Natural killer cell (primary cell): Measurements from ENCODE around the gene CEP128. TPM values are rescaled to one million over a fixed set of nuclear protein-coding genes. Genes with fewer than 3 reads are reported as not detected.

ENCODE experiments used
- ATAC-seq, 3 donors: fragments of 150-1000 bp in 2 of 3; fragments of 200-7000 bp in 1 of 3; cut with Tn5 transposase; 1 replicate in 1 of 3; 2 replicates in 2 of 3; pipeline ENCODE4 v1.10.0; 2021; ENCODE audit warnings: mild to moderate bottlenecking in 2 of 3, moderate library complexity in 2 of 3
- DNase-seq, 2 donors: peaks; one replicate each; pipeline versions ENCODE4 v3.0.0 to v3.0.0-alpha.2; 2013 to 2021; ENCODE audit warnings: mixed read lengths in 1 of 2
- H3K27ac ChIP-seq: one replicate; pipeline ENCODE4 v1.5.1; 2013; ENCODE audit warnings: mild to moderate bottlenecking, low read length
- H3K27me3 ChIP-seq: one replicate; pipeline ENCODE4 v1.6.1; 2013; ENCODE audit warnings: low read length; ENCODE audit not compliant: control insufficient read depth, insufficient read depth
- H3K36me3 ChIP-seq: one replicate; pipeline ENCODE4 v1.6.1; 2013; ENCODE audit warnings: low read length; ENCODE audit not compliant: control insufficient read depth, insufficient read depth
- H3K4me1 ChIP-seq: one replicate; pipeline ENCODE4 v1.6.1; 2013; ENCODE audit warnings: low read length; ENCODE audit not compliant: control insufficient read depth, insufficient read depth
- H3K4me3 ChIP-seq: one replicate; pipeline ENCODE4 v1.5.1; 2013; ENCODE audit warnings: low read length
- H3K9me3 ChIP-seq: one replicate; pipeline ENCODE4 v1.6.1; 2013; ENCODE audit warnings: low read length; ENCODE audit not compliant: control insufficient read depth, insufficient read depth
- H3K27ac Mint-ChIP-seq, 2 donors: one replicate each; pipeline ENCODE4 v1.8.0; 2022; ENCODE audit warnings: mild to moderate bottlenecking in 2 of 2, mixed read lengths in 2 of 2, moderate library complexity in 1 of 2
- H3K27me3 Mint-ChIP-seq, 2 donors: one replicate each; pipeline ENCODE4 v1.8.0; 2022; ENCODE audit warnings: low read depth in 2 of 2, mixed read lengths in 2 of 2
- H3K36me3 Mint-ChIP-seq: one replicate; pipeline ENCODE4 v1.8.0; 2022; ENCODE audit warnings: mixed read lengths
- H3K4me1 Mint-ChIP-seq, 2 donors: one replicate each; pipeline ENCODE4 v1.8.0; 2022; ENCODE audit warnings: mixed read lengths in 2 of 2
- H3K4me3 Mint-ChIP-seq: one replicate; pipeline ENCODE4 v1.8.0; 2022; ENCODE audit warnings: mild to moderate bottlenecking, moderate library complexity, mixed read lengths
- H3K9me3 Mint-ChIP-seq, 2 donors: one replicate each; pipeline ENCODE4 v1.8.0; 2022; ENCODE audit warnings: mixed read lengths in 2 of 2
- WGBS: methylation state at CpG from one replicate; pipeline ENCODE4 v1.1.7; 2013; ENCODE audit warnings: missing lambda C conversion rate; ENCODE audit not compliant: insufficient coverage; 5-methylcytosine and 5-hydroxymethylcytosine counted together
- intact Hi-C: fragments of 100-400 bp; cut with micrococcal nuclease; formaldehyde crosslinking; loops from one replicate; pipeline ENCODE4 v1.14.2; 2022
- total RNA-seq, 4 donors: library from RNA; stranded (reverse); fragments of 120-200 nt in 1 of 4; gene quantifications; one replicate each; pipeline versions ENCODE4 v1.2.3 to v1.2.4, GENCODE V29; 2013 to 2022
- TF ChIP-seq, protein P1 (sequence below): fragments of 200-600 bp; IDR thresholded peaks from one replicate; pipeline ENCODE4 v1.8.0; 2022; ENCODE audit warnings: antibody characterized with exemption

The CEP128 gene
- total RNA-seq, 3 donors from 2014 or later (not counting 1 experiment from before 2014, with no cell fraction given) = 14.4 to 16.7 (median 15.6) TPM

DNA sequence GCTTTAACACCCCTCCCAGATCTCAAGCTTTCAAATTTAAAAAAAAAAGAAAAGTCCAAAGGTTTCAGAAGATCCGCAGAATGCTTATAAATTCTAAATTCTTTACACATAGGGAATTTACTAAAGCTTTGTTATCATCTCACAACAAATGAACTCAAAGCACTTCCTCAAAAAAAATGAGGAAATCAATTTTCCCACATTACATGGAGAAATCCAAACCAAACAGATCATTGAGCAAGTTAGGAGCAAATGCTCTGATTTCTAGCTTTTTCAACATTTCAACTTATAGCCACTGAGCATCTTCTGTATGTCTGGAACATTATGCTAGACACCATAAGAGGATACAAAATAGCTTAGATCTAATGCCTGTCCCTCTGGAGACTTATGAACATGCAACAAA lies 161.0 kb downstream of the CEP128 start:
- Mint-ChIP-seq H3K4me1 (no peaks in the 10 kb centered on the region), H3K9me3 (no peaks in the 10 kb centered on the region), H3K27ac (no peak overlapping the region), H3K27me3 (no peaks in the 10 kb centered on the region), H3K36me3 (no peaks in the 10 kb centered on the region), H3K4me3 (no peak overlapping the region)
- no peaks in the 10 kb centered on the region for H3K4me1 ChIP-seq
- TF ChIP-seq, protein P1, sequence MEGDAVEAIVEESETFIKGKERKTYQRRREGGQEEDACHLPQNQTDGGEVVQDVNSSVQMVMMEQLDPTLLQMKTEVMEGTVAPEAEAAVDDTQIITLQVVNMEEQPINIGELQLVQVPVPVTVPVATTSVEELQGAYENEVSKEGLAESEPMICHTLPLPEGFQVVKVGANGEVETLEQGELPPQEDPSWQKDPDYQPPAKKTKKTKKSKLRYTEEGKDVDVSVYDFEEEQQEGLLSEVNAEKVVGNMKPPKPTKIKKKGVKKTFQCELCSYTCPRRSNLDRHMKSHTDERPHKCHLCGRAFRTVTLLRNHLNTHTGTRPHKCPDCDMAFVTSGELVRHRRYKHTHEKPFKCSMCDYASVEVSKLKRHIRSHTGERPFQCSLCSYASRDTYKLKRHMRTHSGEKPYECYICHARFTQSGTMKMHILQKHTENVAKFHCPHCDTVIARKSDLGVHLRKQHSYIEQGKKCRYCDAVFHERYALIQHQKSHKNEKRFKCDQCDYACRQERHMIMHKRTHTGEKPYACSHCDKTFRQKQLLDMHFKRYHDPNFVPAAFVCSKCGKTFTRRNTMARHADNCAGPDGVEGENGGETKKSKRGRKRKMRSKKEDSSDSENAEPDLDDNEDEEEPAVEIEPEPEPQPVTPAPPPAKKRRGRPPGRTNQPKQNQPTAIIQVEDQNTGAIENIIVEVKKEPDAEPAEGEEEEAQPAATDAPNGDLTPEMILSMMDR = no peak
- 43% methylated on average over 1 of the region's 1 CpG for WGBS
- DNase-seq (no peak), ATAC-seq (no peak)
- H3K9me3 ChIP-seq = no peaks in the 10 kb centered on the region
- H3K36me3 ChIP-seq = no peaks in the 10 kb centered on the region
- no peaks in the 10 kb centered on the region for H3K27me3 ChIP-seq
- no peak overlapping the region for H3K27ac ChIP-seq
- intact Hi-C loops = no loop called here
- H3K4me3 ChIP-seq = no peak overlapping the region

DNA sequence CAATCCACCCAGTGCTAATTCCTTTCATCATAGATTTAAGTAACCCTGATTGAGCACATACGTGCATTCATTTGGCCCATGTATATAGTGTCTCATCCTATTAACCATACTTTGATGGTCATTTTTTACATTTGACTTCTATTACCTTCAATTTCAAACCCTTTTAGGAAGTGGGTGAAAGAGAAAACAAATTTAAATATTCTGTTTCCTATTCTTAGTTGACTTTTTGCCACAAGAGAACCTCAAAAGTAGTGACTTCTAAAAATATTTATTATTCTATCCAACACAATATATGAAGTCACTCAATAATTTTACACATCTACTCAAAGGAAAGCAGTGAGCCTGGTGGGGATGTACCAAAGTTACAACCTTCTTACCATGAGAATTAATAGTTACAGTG lies 164.9 kb downstream of the CEP128 start:
- Mint-ChIP-seq H3K4me3 (no peak overlapping the region), H3K4me1 (no peaks in the 10 kb centered on the region), H3K36me3 (no peaks in the 10 kb centered on the region), H3K27me3 (no peaks in the 10 kb centered on the region), H3K9me3 (peaks cover 0 to 2% of the 10 kb centered on the region in 2 donors), H3K27ac (no peak overlapping the region)
- no peaks in the 10 kb centered on the region for H3K27me3 ChIP-seq
- no peaks in the 10 kb centered on the region for H3K4me1 ChIP-seq
- WGBS = no CpG with 5 or more reads among the region's 1 CpG
- no peaks in the 10 kb centered on the region for H3K9me3 ChIP-seq
- no peak overlapping the region for H3K4me3 ChIP-seq
- ATAC-seq = no peak
- intact Hi-C loops = no loop called here
- no peak overlapping the region for H3K27ac ChIP-seq
- TF ChIP-seq, protein P1 = no peak
- H3K36me3 ChIP-seq = no peaks in the 10 kb centered on the region
- no peak for DNase-seq

DNA sequence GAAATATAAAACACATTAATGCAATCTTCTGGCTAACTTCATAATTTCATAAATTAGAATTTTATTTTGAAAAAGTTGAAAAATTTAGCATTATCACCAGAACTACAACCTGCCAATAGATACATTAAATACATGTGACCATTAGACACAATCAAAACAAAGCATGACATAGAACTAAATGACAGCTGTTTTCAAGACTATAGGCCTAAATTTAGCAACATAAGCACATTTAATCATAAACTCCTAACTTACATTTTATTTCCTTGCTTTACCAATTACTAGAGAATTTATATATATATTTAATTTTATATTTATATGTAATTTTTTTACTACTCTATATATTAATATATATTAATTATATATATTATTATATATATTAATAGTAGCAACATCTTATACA lies 165.4 kb downstream of the CEP128 start:
- intact Hi-C loops = no loop called here
- Mint-ChIP-seq H3K36me3 (no peaks in the 10 kb centered on the region), H3K9me3 (peaks cover 0 to 2% of the 10 kb centered on the region in 2 donors), H3K27me3 (no peaks in the 10 kb centered on the region), H3K4me1 (no peaks in the 10 kb centered on the region), H3K4me3 (no peak overlapping the region), H3K27ac (no peak overlapping the region)
- no peak overlapping the region for H3K27ac ChIP-seq
- no peaks in the 10 kb centered on the region for H3K9me3 ChIP-seq
- no peaks in the 10 kb centered on the region for H3K4me1 ChIP-seq
- H3K36me3 ChIP-seq = no peaks in the 10 kb centered on the region
- ATAC-seq (no peak), DNase-seq (no peak)
- TF ChIP-seq, protein P1 = no peak
- H3K27me3 ChIP-seq = no peaks in the 10 kb centered on the region
- no peak overlapping the region for H3K4me3 ChIP-seq

DNA sequence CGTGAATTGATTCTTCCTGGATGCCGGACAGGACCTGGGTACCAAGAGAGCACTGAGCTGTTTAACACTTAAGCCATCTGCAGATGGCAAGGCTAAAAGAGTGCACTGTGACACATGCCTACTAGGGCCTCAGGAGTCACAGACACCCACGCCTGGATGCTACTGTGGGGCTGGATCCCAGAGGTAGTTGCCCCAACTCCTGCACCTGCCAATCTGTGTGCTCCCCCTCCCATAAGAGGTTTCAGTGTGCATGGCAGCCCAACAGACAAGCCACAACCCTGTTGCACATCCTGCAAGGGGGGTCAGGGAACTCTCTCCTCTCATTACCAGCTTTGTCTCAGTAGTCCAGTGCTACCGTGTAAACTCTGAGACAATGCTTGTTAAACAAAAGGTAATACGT lies 169.0 kb downstream of the CEP128 start:
- ATAC-seq (no peak), DNase-seq (no peak)
- H3K36me3 ChIP-seq = no peaks in the 10 kb centered on the region
- H3K9me3 ChIP-seq = no peaks in the 10 kb centered on the region
- peaks cover 2% of the 10 kb centered on the region in 2 donors for H3K9me3 Mint-ChIP-seq
- intact Hi-C loops = no loop called here
- WGBS = 95% methylated on average over 5 of the region's 5 CpGs
- H3K4me1 ChIP-seq = no peaks in the 10 kb centered on the region
- no peak overlapping the region for H3K27ac Mint-ChIP-seq
- no peaks in the 10 kb centered on the region for H3K27me3 Mint-ChIP-seq
- H3K4me3 Mint-ChIP-seq = no peak overlapping the region
- no peaks in the 10 kb centered on the region for H3K27me3 ChIP-seq
- H3K27ac ChIP-seq = no peak overlapping the region
- no peaks in the 10 kb centered on the region for H3K36me3 Mint-ChIP-seq
- H3K4me1 Mint-ChIP-seq = no peaks in the 10 kb centered on the region
- no peak overlapping the region for H3K4me3 ChIP-seq
- TF ChIP-seq, protein P1 = no peak
